MCF 10A (cell line): Measurements from ENCODE around the gene ZNF22. TPM values are rescaled to one million over a fixed set of nuclear protein-coding genes. Genes with fewer than 3 reads are reported as not detected.

Experiments
- Bru-seq: library from RNA; stranded (reverse); fragments of 400-500 nt; gene quantifications from one replicate; lab custom pipeline; 2021; lab: Mats Ljungman, UMichigan
- BruChase-seq, 2 experiments: library from RNA; stranded (reverse); fragments of 400-500 nt; gene quantifications; one replicate each; lab custom pipeline; 2021; lab: Mats Ljungman, UMichigan
- BruUV-seq: library from RNA; stranded (reverse); fragments of 400-500 nt; replicated peaks from 2 replicates; lab custom pipeline; 2021; lab: Mats Ljungman, UMichigan
- CTCF ChIA-PET: fragments of 300-600 bp; sonication (Branson Sonifier 250); formaldehyde crosslinking; extraction: SDS; loops from one replicate; lab custom pipeline; 2021; ENCODE audit warnings: antibody characterized with exemption, inconsistent platforms; lab: Yijun Ruan, JAX
- POLR2A ChIA-PET: fragments of 300-600, 350-650 bp; sonication (Branson Sonifier 250); formaldehyde crosslinking; extraction: SDS; loops from one replicate; lab custom pipeline; 2020; ENCODE audit warnings: antibody characterized with exemption, inconsistent platforms; lab: Yijun Ruan, JAX
- DNase-seq: peaks from one replicate; pipeline ENCODE4 v3.0.0-alpha.2; 2018; ENCODE audit not compliant: unreplicated experiment
- H3K27ac Mint-ChIP-seq: one replicate; pipeline ENCODE4 v1.8.0; 2022; ENCODE audit warnings: mild to moderate bottlenecking, low read depth, mixed read lengths; ENCODE audit not compliant: unreplicated experiment
- H3K27me3 Mint-ChIP-seq: one replicate; pipeline ENCODE4 v1.8.0; 2022; ENCODE audit warnings: mixed read lengths; ENCODE audit not compliant: insufficient read depth, unreplicated experiment
- H3K36me3 Mint-ChIP-seq: one replicate; pipeline ENCODE4 v1.8.0; 2022; ENCODE audit warnings: mild to moderate bottlenecking, moderate library complexity, mixed read lengths; ENCODE audit not compliant: insufficient read depth, unreplicated experiment
- H3K4me1 Mint-ChIP-seq: one replicate; pipeline ENCODE4 v1.8.0; 2022; ENCODE audit warnings: mixed read lengths; ENCODE audit not compliant: insufficient read depth, unreplicated experiment
- H3K4me3 Mint-ChIP-seq: one replicate; pipeline ENCODE4 v1.8.0; 2022; ENCODE audit warnings: mild to moderate bottlenecking, moderate library complexity, mixed read lengths; ENCODE audit not compliant: unreplicated experiment
- H3K9me3 Mint-ChIP-seq: one replicate; pipeline ENCODE4 v1.8.0; 2022; ENCODE audit warnings: mixed read lengths; ENCODE audit not compliant: unreplicated experiment
- CTCF ChIP-seq: fragments of 200-600 bp; IDR thresholded peaks from one replicate; pipeline ENCODE4 v1.8.0; 2022; ENCODE audit warnings: antibody characterized with exemption, mild to moderate bottlenecking; ENCODE audit not compliant: unreplicated experiment
- intact Hi-C: fragments of 100-400 bp; cut with micrococcal nuclease; formaldehyde crosslinking; loops from 2 replicates; pipeline ENCODE4 v1.14.1; 2022
- long read RNA-seq: library from polyadenylated mRNA; stranded (forward); transcript quantifications from one replicate; pipeline ENCODE4 v2.0.0, GENCODE V29; 2022
- total RNA-seq: library from RNA; stranded (reverse); gene quantifications from 2 replicates; pipeline ENCODE4 v1.2.3, GENCODE V29; 2022

The ZNF22 gene
- 7.2 and 8.5 TPM in 2 replicates for total RNA-seq
- percentile 68 among the genes with signal in this experiment for Bru-seq, nascent RNA
- percentile 79 among the genes with signal in this experiment for BruChase-seq, experiment 1, labeled RNA remaining after a 6-hour chase
- percentile 91 among the genes with signal in this experiment for BruChase-seq, experiment 2, labeled RNA remaining after a 2-hour chase
- long read RNA-seq, transcript ZNF22-201 (2 exons, 2,551 nt) = major isoform, 56 of 56 reads
- long read RNA-seq, partial matches to known transcripts = 0 of 56 reads
- long read RNA-seq, other reads (novel, unspliced or antisense) = 0 of 56 reads

GRCh38 chr10:45000752-45001380 lies at the start of gene ZNF22:
Gene ZNF22 (plus strand): TSS chr10:45000923. CDS start chr10:45003369, 2,446 bp downstream.
- Mint-ChIP-seq H3K4me1 (peaks cover 26% of the 10 kb centered on the region), H3K27me3 (no peaks in the 10 kb centered on the region), H3K36me3 (peaks cover 20% of the 10 kb centered on the region), H3K4me3 (peak within 1 kb of the TSS; percentile 76), H3K9me3 (no peaks in the 10 kb centered on the region), H3K27ac (peak within 1 kb of the TSS; percentile 67)
- peak; percentile 42 for DNase-seq
- no peak for TF ChIP-seq CTCF
- ChIA-PET POLR2A (interaction anchor here (1.1 kb wide), 1 partner anchor 20 kb away, joined by 3 read pairs; no protein-coding TSS in a partner anchor), CTCF (interaction anchor here (0.7 to 1.7 kb wide), 6 partner anchors 9 to 1346 kb away, joined by 3 to 6 read pairs (median 4); partner anchors contain the start of gene DEPP1)
- intact Hi-C loops = loop anchor here (2.0 to 10.0 kb wide), 3 partner anchors 20 to 1024 kb away; no protein-coding TSS in a partner anchor
- BruUV-seq = no TSS peak

GRCh38 chr10:44951576-44952226 lies 49.0 kb upstream of the ZNF22 start:
- no peaks in the 10 kb centered on the region for H3K27me3 Mint-ChIP-seq
- H3K36me3 Mint-ChIP-seq = no peaks in the 10 kb centered on the region
- H3K4me1 Mint-ChIP-seq = no peaks in the 10 kb centered on the region
- POLR2A ChIA-PET = no interaction called here
- CTCF ChIA-PET = interaction anchor here (0.6 to 6.4 kb wide), 4 partner anchors 15 to 1461 kb away, joined by 4 to 28 read pairs (median 10); no protein-coding TSS in a partner anchor
- no peak overlapping the region for H3K27ac Mint-ChIP-seq
- no peak overlapping the region for H3K4me3 Mint-ChIP-seq
- DNase-seq = no peak
- no TSS peak for BruUV-seq
- no peaks in the 10 kb centered on the region for H3K9me3 Mint-ChIP-seq
- no peak for TF ChIP-seq CTCF
- intact Hi-C loops = no loop called here

GRCh38 chr10:44952779-44953231 lies 47.9 kb upstream of the ZNF22 start:
- H3K9me3 Mint-ChIP-seq = no peaks in the 10 kb centered on the region
- no peaks in the 10 kb centered on the region for H3K36me3 Mint-ChIP-seq
- no TSS peak for BruUV-seq
- ChIA-PET POLR2A (no interaction called here), CTCF (interaction anchor here (0.5 to 3.2 kb wide), 5 partner anchors 14 to 609 kb away, joined by 3 to 11 read pairs (median 3); no protein-coding TSS in a partner anchor)
- DNase-seq = no peak
- no peak overlapping the region for H3K27ac Mint-ChIP-seq
- H3K27me3 Mint-ChIP-seq = no peaks in the 10 kb centered on the region
- TF ChIP-seq CTCF = no peak
- H3K4me1 Mint-ChIP-seq = no peaks in the 10 kb centered on the region
- H3K4me3 Mint-ChIP-seq = no peak overlapping the region
- intact Hi-C loops = no loop called here
